Sigmoid colon (tissue), 4 donors: ENCODE data around the gene SGCD.

Source experiments
- POLR2A ChIP-seq, 2 donors: fragments of 450-650 bp; IDR thresholded peaks; one replicate each; pipeline ENCODE4 v1.6.1; 2016; ENCODE audit warnings: antibody characterized with exemption in 2 of 2, mild to moderate bottlenecking in 2 of 2, moderate library complexity in 2 of 2
- POLR2AphosphoS5 ChIP-seq, 4 donors: sonication (generic); formaldehyde crosslinking; IDR thresholded peaks; one replicate each; pipeline ENCODE4 v1.6.1; 2017; ENCODE audit warnings: antibody characterized with exemption in 4 of 4
- TF ChIP-seq, protein P1 (sequence below), 4 experiments: fragments of 450-650 bp in 3 of 4; fragments of 200-600 bp in 1 of 4; IDR thresholded peaks; one replicate each; pipeline ENCODE4 v1.5.1; 2016 to 2019; ENCODE audit warnings: antibody characterized with exemption in 4 of 4, mild to moderate bottlenecking in 3 of 4, moderate library complexity in 2 of 4

DNA sequence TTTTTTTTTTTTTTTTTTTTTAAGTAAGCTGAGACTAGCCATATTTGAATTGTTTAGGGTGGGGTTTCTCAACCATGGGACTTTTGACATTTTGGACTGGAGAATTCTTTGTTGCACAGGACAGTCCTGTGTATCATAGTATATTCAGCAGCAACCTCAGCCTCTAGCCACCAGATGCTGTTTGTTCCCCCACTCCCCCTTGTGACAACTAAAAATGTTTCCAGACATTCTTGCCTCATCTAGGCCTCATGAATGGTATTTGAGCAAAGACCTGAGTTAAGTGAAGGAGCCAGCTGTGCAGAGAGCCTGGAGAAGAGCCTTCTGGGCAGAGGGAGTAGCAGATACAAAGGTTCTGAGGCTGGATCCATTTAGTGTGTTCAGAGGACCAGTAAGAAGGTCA, 155.9 kb downstream of the SGCD start:
- TF ChIP-seq POLR2A (IDR thresholded peaks at IDR 0.05), result no peak
- TF ChIP-seq, protein P1, sequence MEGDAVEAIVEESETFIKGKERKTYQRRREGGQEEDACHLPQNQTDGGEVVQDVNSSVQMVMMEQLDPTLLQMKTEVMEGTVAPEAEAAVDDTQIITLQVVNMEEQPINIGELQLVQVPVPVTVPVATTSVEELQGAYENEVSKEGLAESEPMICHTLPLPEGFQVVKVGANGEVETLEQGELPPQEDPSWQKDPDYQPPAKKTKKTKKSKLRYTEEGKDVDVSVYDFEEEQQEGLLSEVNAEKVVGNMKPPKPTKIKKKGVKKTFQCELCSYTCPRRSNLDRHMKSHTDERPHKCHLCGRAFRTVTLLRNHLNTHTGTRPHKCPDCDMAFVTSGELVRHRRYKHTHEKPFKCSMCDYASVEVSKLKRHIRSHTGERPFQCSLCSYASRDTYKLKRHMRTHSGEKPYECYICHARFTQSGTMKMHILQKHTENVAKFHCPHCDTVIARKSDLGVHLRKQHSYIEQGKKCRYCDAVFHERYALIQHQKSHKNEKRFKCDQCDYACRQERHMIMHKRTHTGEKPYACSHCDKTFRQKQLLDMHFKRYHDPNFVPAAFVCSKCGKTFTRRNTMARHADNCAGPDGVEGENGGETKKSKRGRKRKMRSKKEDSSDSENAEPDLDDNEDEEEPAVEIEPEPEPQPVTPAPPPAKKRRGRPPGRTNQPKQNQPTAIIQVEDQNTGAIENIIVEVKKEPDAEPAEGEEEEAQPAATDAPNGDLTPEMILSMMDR (IDR thresholded peaks at IDR 0.05), result no peak
- no peak for TF ChIP-seq POLR2AphosphoS5 (IDR thresholded peaks at IDR 0.05)
